Measurements from ENCODE around the gene IQSEC3. TPM values are rescaled to one million over a fixed set of nuclear protein-coding genes. Genes with fewer than 3 reads are reported as not detected.
"Not testable (repeated sequence)": the region's sequence is repeated elsewhere in the genome, so short reads cannot be mapped to it uniquely, and the experiment has no call there.

The IQSEC3 gene
- total and polyA plus RNA-seq, 2 experiments from 2014 or later = 0.70 to 2.7 TPM

DNA sequence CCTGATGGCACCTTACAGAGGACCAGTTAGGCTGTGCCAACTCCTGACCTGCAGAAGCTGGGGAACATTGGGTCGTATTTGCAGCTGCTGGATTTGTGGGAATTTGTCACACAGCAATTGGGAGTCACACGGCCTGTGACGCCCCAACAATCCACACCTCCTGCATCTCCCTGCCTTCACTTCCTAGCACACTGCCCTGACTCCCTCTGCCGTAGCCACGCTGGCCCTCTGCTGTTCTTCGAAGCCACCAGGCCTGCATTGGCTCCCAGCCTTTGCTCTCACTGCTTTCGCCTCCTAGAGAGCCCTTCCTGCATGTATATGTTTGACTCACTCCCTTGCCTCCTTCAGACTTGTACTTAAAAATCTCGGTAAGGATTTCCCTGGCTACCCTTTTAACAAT, 22.2 kb upstream of the IQSEC3 start:
- not testable (repeated sequence) for H3K4me2 ChIP-seq; H4K20me1 ChIP-seq (ENCODE audit: insufficient read depth, poor library complexity, severe bottlenecking); H3K27ac ChIP-seq; H3K4me3 ChIP-seq; H3K27me3 ChIP-seq; H3K9me2 ChIP-seq (replicated peaks; ENCODE audit: insufficient read depth); H3K36me3 ChIP-seq (replicated peaks; ENCODE audit: insufficient read depth, low read depth); H2AFZ ChIP-seq; H3K9me3 ChIP-seq (ENCODE audit: low read depth); H3K4me1 ChIP-seq (ENCODE audit: insufficient read depth); H3K79me2 ChIP-seq; DNase-seq (ENCODE audit: low spot score)
- WGBS (ENCODE audit: low lambda C conversion rate, missing lambda C conversion rate) = 92% methylated on average over 8 of the region's 8 CpGs

DNA sequence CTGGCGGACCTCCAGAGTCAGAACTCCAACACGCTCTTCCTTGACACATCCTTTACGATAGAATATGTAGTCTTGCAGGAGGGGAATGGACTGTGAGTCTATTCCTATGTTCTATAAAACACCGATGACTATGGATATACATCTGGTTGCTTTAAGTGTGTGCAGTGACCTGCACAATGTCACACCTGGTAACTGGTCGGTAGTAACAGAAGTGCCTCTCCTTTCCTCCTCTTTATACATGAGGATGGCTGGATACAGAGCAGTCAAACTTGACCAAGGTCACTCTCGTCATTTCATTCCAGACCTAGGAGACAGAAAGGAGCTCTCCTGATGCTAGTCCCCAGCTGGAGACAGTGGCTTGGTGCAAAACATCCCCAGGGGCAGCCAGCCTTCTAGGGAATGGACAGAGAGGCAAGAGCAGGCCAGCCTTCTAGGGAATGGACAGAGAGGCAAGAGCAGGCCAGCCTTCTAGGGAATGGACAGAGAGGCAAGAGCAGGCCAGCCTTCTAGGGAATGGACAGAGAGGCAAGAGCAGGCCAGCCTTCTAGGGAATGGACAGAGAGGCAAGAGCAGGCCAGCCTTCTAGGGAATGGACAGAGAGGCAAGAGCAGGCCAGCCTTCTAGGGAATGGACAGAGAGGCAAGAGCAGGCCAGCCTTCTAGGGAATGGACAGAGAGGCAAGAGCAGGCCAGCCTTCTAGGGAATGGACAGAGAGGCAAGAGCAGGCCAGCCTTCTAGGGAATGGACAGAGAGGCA, 21.2 kb upstream of the IQSEC3 start:
- H3K79me2 ChIP-seq; DNase-seq (ENCODE audit: low spot score); H4K20me1 ChIP-seq (ENCODE audit: insufficient read depth, poor library complexity, severe bottlenecking); H2AFZ ChIP-seq; H3K27ac ChIP-seq; H3K36me3 ChIP-seq (replicated peaks; ENCODE audit: insufficient read depth, low read depth); H3K9me2 ChIP-seq (replicated peaks; ENCODE audit: insufficient read depth); H3K4me1 ChIP-seq (ENCODE audit: insufficient read depth); H3K9me3 ChIP-seq (ENCODE audit: low read depth); H3K4me2 ChIP-seq; H3K4me3 ChIP-seq; H3K27me3 ChIP-seq: not testable (repeated sequence)
- whole genome bisulfite sequencing (ENCODE audit: low lambda C conversion rate, missing lambda C conversion rate) = 83% methylated on average over 6 of the region's 6 CpGs

DNA sequence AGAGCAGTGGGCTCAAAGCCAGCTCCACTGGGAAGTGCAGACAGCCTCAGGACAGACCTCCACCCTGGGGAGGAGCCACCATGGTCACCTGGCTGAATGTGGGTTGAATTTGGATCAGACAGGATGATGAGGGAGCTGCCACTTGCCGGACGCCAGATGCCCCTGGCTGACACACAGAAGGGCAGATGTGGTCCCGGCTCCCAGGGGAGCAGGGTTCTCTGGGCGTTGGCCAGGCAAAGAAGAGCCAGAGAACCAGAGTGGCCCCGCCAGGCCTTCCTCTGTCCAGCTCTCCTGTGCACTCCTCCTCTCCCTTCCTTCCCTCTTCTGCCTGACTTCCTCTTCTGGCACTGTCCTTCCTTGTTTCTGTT, 20.6 kb upstream of the IQSEC3 start:
- H3K27me3 ChIP-seq; H3K9me2 ChIP-seq (replicated peaks; ENCODE audit: insufficient read depth); H3K9me3 ChIP-seq (ENCODE audit: low read depth); H3K4me2 ChIP-seq; H3K4me3 ChIP-seq; H3K36me3 ChIP-seq (replicated peaks; ENCODE audit: insufficient read depth, low read depth); H3K4me1 ChIP-seq (ENCODE audit: insufficient read depth); H2AFZ ChIP-seq; DNase-seq (ENCODE audit: low spot score); H3K27ac ChIP-seq; H3K79me2 ChIP-seq; H4K20me1 ChIP-seq (ENCODE audit: insufficient read depth, poor library complexity, severe bottlenecking): not testable (repeated sequence)
- 84% methylated on average over 4 of the region's 5 CpGs for WGBS (ENCODE audit: low lambda C conversion rate, missing lambda C conversion rate)

- H3K9me3 ChIP-seq (ENCODE audit: low read depth) = not testable (repeated sequence)
- 71% methylated on average over 5 of the region's 5 CpGs for WGBS (ENCODE audit: low lambda C conversion rate, missing lambda C conversion rate)
Observed at GRCh38 chr12:46542-46941, 20.0 kb upstream of the IQSEC3 start.

DNA sequence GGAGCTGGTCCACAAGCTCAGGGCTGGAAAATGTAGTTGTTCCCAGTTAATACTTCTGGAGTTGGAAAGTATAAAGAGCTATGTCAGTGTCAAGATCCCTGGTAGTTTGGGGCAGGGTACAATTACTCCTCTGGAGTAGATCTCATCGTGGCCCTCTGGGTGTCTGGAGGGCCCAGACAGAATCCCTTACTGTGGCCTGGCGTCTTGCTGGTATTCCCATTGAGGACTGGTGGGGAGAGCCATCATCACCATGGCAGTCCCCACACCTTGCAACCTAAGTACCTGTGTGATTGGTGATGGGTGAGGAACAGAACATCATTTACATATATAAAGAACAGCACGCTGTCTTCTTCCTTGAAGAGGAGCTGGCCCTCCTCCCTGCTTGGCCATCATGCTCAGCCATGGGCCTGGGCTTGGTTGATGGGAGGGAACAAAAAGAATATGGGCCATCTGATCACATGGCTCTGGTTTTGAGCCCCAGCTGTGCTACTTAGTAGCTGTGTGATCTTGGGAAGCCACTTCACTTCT, 18.8 kb upstream of the IQSEC3 start:
- H3K9me2 ChIP-seq (replicated peaks; ENCODE audit: insufficient read depth); H3K4me1 ChIP-seq (ENCODE audit: insufficient read depth); H3K79me2 ChIP-seq; H3K4me2 ChIP-seq; H3K27ac ChIP-seq; H3K9me3 ChIP-seq (ENCODE audit: low read depth); DNase-seq (ENCODE audit: low spot score); H4K20me1 ChIP-seq (ENCODE audit: insufficient read depth, poor library complexity, severe bottlenecking); H3K27me3 ChIP-seq; H2AFZ ChIP-seq; H3K36me3 ChIP-seq (replicated peaks; ENCODE audit: insufficient read depth, low read depth); H3K4me3 ChIP-seq: not testable (repeated sequence)
- 71% methylated on average over 3 of the region's 3 CpGs for WGBS (ENCODE audit: low lambda C conversion rate, missing lambda C conversion rate)

More at GRCh38 chr12:46542-46941, 20.0 kb upstream of the IQSEC3 start:
- not testable (repeated sequence) for H3K4me3 ChIP-seq; DNase-seq (ENCODE audit: low spot score); H3K27me3 ChIP-seq; H3K36me3 ChIP-seq (replicated peaks; ENCODE audit: insufficient read depth, low read depth); H3K79me2 ChIP-seq; H3K9me2 ChIP-seq (replicated peaks; ENCODE audit: insufficient read depth); H4K20me1 ChIP-seq (ENCODE audit: insufficient read depth, poor library complexity, severe bottlenecking); H2AFZ ChIP-seq; H3K27ac ChIP-seq; H3K4me1 ChIP-seq (ENCODE audit: insufficient read depth); H3K4me2 ChIP-seq

GRCh38 chr12:49149-49548, 17.4 kb upstream of the IQSEC3 start:
- not testable (repeated sequence) for H3K36me3 ChIP-seq (replicated peaks; ENCODE audit: insufficient read depth, low read depth); H3K4me3 ChIP-seq; H3K9me3 ChIP-seq (ENCODE audit: low read depth); DNase-seq (ENCODE audit: low spot score); H3K27ac ChIP-seq; H2AFZ ChIP-seq; H3K79me2 ChIP-seq; H3K4me1 ChIP-seq (ENCODE audit: insufficient read depth); H4K20me1 ChIP-seq (ENCODE audit: insufficient read depth, poor library complexity, severe bottlenecking); H3K27me3 ChIP-seq; H3K9me2 ChIP-seq (replicated peaks; ENCODE audit: insufficient read depth); H3K4me2 ChIP-seq
- WGBS (ENCODE audit: low lambda C conversion rate, missing lambda C conversion rate) = 80% methylated on average over 5 of the region's 5 CpGs

DNA sequence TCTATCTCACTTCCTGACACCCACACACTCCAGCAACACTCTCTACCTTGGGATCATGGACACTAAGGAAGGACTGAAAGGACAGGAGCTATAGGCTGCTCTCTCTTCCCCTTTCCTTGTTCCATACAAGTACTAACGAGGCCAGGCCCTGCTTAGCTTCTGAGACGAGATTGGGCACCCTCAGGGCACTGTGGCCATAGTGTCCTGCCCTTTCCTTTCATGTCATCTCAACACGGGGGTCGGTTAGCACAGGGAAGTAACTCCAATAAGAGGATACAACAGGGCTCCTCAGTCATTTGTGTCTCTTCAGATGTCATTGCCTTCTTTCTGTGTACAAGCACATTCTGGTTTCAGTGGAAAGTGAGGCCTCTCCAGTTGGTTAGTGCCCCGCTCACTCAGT, 15.5 kb upstream of the IQSEC3 start:
- not testable (repeated sequence) for H3K36me3 ChIP-seq (replicated peaks; ENCODE audit: insufficient read depth, low read depth); H3K9me3 ChIP-seq (ENCODE audit: low read depth); H3K4me2 ChIP-seq; H3K4me3 ChIP-seq; H2AFZ ChIP-seq; H3K79me2 ChIP-seq; H4K20me1 ChIP-seq (ENCODE audit: insufficient read depth, poor library complexity, severe bottlenecking); H3K9me2 ChIP-seq (replicated peaks; ENCODE audit: insufficient read depth); DNase-seq (ENCODE audit: low spot score); H3K4me1 ChIP-seq (ENCODE audit: insufficient read depth); H3K27ac ChIP-seq
- peaks cover 20% of the 10 kb centered on the region for H3K27me3 ChIP-seq
- WGBS (ENCODE audit: low lambda C conversion rate, missing lambda C conversion rate) = 64% methylated on average over 5 of the region's 5 CpGs

DNA sequence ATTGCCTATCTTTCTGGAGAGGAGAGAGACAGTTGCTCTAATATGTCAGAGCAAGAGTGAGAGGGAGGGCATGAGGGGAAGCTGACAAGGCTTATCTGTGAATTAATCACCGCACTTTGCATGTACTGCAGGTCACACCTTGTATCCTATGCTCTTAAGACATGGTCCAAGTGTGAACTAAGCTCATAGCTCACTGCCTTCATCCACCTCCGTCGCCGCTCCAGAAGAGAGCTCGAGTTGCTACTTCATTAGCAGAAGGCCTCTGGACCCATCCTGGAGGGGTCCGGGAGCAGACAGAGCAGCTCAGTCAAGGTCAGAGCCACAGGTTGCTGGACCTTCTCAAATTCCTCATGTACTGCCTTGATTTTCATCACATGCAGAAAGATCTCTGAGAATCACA, 14.6 kb upstream of the IQSEC3 start:
- not testable (repeated sequence) for H3K36me3 ChIP-seq (replicated peaks; ENCODE audit: insufficient read depth, low read depth); H3K9me3 ChIP-seq (ENCODE audit: low read depth); H4K20me1 ChIP-seq (ENCODE audit: insufficient read depth, poor library complexity, severe bottlenecking); H3K27ac ChIP-seq; DNase-seq (ENCODE audit: low spot score); H3K79me2 ChIP-seq; H3K4me2 ChIP-seq; H3K9me2 ChIP-seq (replicated peaks; ENCODE audit: insufficient read depth); H3K4me1 ChIP-seq (ENCODE audit: insufficient read depth); H2AFZ ChIP-seq; H3K4me3 ChIP-seq
- H3K27me3 ChIP-seq = peaks cover 27% of the 10 kb centered on the region
- 75% methylated on average over 6 of the region's 6 CpGs for WGBS (ENCODE audit: low lambda C conversion rate, missing lambda C conversion rate)

GRCh38 chr12:52902-53734, 13.4 kb upstream of the IQSEC3 start:
- not testable (repeated sequence) for H3K4me3 ChIP-seq; H3K4me1 ChIP-seq (ENCODE audit: insufficient read depth); H3K36me3 ChIP-seq (replicated peaks; ENCODE audit: insufficient read depth, low read depth); H3K27ac ChIP-seq; H3K79me2 ChIP-seq; H4K20me1 ChIP-seq (ENCODE audit: insufficient read depth, poor library complexity, severe bottlenecking); DNase-seq (ENCODE audit: low spot score); H3K9me3 ChIP-seq (ENCODE audit: low read depth); H2AFZ ChIP-seq; H3K4me2 ChIP-seq; H3K9me2 ChIP-seq (replicated peaks; ENCODE audit: insufficient read depth)
- 80% methylated on average over 4 of the region's 4 CpGs for WGBS (ENCODE audit: low lambda C conversion rate, missing lambda C conversion rate)
- H3K27me3 ChIP-seq = peaks cover 27% of the 10 kb centered on the region
